HUES48 (cell line): ENCODE results near the gene FOXP3.

Experiments used
- H3K27ac ChIP-seq: one replicate; pipeline ENCODE4 v1.7.0; 2013; ENCODE audit warnings: low read depth, low read length, inconsistent platforms
- H3K27me3 ChIP-seq: 2 replicates; pipeline ENCODE4 v1.6.1; 2013; ENCODE audit warnings: mild to moderate bottlenecking, low read length; ENCODE audit not compliant: control insufficient read depth, insufficient read depth
- H3K36me3 ChIP-seq: 2 replicates; pipeline ENCODE4 v1.6.1; 2013; ENCODE audit warnings: low read length; ENCODE audit not compliant: control insufficient read depth, insufficient read depth
- H3K4me1 ChIP-seq: 2 replicates; pipeline ENCODE4 v1.6.1; 2013; ENCODE audit warnings: mild to moderate bottlenecking, low read length; ENCODE audit not compliant: control insufficient read depth, insufficient read depth
- H3K4me3 ChIP-seq: 2 replicates; pipeline ENCODE4 v1.5.1; 2013; ENCODE audit warnings: mild to moderate bottlenecking, low read depth, low read length
- H3K9ac ChIP-seq: 2 replicates; pipeline ENCODE4 v1.6.1; 2013; ENCODE audit warnings: mild to moderate bottlenecking, low read depth, low read length, moderate library complexity
- H3K9me3 ChIP-seq: 2 replicates; pipeline ENCODE4 v1.6.1; 2013; ENCODE audit warnings: low read length; ENCODE audit not compliant: control insufficient read depth, insufficient read depth

The FOXP3 gene

DNA sequence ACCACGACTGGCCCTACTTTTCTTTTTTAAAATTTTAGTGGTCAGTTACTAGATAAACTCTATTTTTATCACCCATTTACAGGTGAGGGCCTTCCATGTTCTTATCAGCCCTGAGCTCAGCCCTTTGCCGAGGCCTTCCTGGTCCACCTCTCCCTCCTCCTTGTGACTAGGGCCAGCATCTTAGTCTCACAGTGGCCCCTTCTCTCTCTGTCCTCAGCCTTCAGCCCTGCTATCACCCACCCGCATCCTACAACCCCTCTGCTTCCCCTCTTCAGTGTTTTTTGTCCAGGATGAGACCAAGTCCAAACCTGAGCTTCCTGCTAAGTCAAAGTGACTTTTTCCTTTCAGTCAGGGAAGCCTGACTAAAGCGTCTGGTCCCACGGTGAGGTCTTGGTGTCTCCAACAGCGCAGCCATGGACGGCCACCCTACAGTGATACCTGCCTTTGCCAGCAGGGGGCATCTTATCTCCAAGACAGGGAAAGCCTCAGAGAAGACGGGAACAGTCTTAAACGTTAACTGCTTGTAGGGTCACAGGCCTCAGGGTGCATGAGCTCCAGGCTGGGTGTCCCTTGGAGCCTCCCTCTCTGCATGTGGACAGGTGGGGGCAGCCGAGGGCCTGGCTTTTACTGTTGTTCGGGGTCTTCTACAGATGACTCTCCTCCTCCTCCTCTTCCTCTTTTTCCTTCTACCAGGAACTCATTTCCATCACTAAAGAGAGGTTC lies 27.3 kb upstream of the FOXP3 start:
- Histone ChIP-seq H3K9me3 (peaks cover 33% of the 10 kb centered on the region), H3K27ac (no peak overlapping the region), H3K27me3 (no peaks in the 10 kb centered on the region), H3K4me3 (no peak overlapping the region), H3K9ac (no peak overlapping the region), H3K36me3 (no peaks in the 10 kb centered on the region), H3K4me1 (no peaks in the 10 kb centered on the region)

DNA sequence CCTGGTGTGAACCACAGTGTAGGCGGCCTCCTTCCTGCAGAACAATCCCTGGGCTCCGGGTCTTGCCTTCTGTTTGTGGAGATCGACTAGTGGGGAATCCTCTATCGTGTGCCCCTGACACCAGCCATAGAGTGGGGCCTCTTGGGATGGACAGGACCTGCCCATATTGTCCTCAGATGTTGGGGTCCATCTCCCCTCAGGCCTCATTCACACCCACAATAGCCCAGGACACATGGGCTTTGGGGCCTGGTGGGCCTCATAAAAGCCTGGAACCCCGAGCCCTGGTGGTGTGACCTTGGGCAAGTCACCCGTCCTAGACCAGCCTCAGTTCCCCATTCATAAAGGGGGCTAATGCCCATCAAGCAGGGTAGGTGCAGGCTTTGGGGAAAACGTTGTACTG lies 25.7 kb upstream of the FOXP3 start:
- Histone ChIP-seq H3K9me3 (peaks cover 44% of the 10 kb centered on the region), H3K27ac (no peak overlapping the region), H3K27me3 (no peaks in the 10 kb centered on the region), H3K9ac (no peak overlapping the region), H3K4me3 (no peak overlapping the region), H3K4me1 (no peaks in the 10 kb centered on the region), H3K36me3 (0 out of 2 replicates have a peak, but pooled peaks cover 3% of the 10 kb centered on the region)

DNA sequence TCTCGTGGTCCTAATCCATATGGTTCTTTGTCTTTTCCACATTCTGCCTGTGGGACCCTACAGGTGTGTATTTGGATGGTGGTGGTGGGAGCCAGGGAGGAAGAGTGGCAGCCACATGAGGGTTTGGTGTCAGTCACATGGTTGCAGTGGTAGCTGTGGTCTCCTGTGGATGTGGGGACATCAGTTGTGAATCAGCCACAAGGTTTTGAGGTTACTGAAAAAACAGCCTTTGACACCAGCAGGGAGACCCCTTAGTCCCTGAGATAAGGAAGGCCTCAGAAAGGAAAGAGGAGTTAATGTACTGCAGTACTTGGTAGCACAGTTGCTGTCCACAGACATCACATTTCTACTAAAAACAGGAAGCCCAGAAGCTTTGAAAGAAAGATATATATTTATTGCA lies 23.2 kb upstream of the FOXP3 start:
- Histone ChIP-seq H3K4me3 (no peak overlapping the region), H3K27me3 (no peaks in the 10 kb centered on the region), H3K4me1 (no peaks in the 10 kb centered on the region), H3K9me3 (peaks cover 38% of the 10 kb centered on the region), H3K9ac (no peak overlapping the region), H3K36me3 (0 out of 2 replicates have a peak, but pooled peaks cover 3% of the 10 kb centered on the region), H3K27ac (no peak overlapping the region)

DNA sequence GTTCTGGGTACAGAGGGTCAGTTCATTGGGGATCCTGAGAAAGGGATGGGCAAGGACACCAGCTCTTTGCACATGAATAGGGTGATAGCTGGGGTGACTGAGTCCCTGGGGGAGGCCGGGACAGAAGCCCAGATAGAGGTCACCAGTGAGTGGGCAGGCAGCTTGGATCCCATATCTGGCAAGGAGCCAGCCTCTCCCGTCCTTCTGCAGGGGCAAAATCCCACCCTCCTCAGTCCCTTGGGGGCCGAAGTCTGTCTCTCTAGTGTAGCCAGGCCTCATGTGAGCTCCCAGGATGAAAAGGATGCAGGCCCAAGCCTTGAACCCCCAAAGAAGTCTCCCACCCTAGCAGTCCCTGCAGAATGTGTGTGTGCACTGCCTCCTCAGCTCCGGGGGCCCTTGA lies 22.1 kb upstream of the FOXP3 start:
- H3K9ac ChIP-seq, result no peak overlapping the region
- no peaks in the 10 kb centered on the region for H3K27me3 ChIP-seq
- no peak overlapping the region for H3K27ac ChIP-seq
- H3K9me3 ChIP-seq, result peaks cover 39% of the 10 kb centered on the region
- 0 out of 2 replicates have a peak, but pooled peaks cover 3% of the 10 kb centered on the region for H3K36me3 ChIP-seq
- H3K4me1 ChIP-seq, result no peaks in the 10 kb centered on the region
- no peak overlapping the region for H3K4me3 ChIP-seq

DNA sequence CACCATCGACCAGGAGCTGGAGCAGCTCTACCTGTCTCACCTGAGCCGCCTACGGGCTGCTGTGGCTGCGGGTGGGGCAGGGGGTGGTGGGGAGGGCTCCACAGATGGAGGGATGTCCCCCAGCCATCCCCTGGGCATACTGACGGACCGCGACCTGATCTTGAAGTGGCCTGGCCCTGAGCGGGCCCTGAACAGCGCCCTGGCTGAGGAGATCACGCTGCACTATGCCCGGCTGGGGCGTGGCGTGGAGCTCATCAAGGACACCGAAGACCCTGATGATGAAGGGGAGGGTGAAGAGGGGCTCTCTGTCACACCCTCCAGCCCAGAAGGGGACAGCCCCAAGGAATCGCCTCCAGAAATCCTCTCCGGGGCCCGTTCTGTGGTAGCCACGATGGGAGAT lies 21.6 kb upstream of the FOXP3 start:
- Histone ChIP-seq H3K27ac (no peak overlapping the region), H3K36me3 (0 out of 2 replicates have a peak, but pooled peaks cover 3% of the 10 kb centered on the region), H3K9ac (no peak overlapping the region), H3K27me3 (no peaks in the 10 kb centered on the region), H3K4me3 (no peak overlapping the region), H3K9me3 (peaks cover 41% of the 10 kb centered on the region), H3K4me1 (no peaks in the 10 kb centered on the region)

DNA sequence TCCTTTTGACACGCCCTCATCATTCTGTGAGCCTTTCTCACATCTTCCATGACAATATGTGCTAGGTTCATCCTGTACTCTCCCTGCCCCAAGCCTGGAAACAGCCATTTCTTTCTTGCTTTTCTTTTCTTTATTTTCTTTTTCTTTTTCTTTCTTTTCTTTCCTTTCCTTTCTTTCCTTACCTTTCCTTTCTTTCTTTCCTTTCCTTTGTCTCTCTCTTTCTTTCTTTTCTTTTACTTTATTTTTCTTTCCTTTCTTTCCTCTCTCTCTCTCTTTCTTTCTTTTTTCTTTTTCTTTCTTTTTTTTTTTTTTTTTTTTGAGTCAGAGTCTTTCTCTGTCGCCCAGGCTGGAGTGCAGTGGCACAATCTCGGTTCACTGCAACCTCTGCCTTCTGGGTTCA lies 19.7 kb upstream of the FOXP3 start:
- Histone ChIP-seq H3K27me3 (no peaks in the 10 kb centered on the region), H3K27ac (no peak overlapping the region), H3K4me3 (no peak overlapping the region), H3K4me1 (no peaks in the 10 kb centered on the region), H3K9me3 (peaks cover 41% of the 10 kb centered on the region), H3K36me3 (0 out of 2 replicates have a peak, but pooled peaks cover 3% of the 10 kb centered on the region), H3K9ac (no peak overlapping the region)

DNA sequence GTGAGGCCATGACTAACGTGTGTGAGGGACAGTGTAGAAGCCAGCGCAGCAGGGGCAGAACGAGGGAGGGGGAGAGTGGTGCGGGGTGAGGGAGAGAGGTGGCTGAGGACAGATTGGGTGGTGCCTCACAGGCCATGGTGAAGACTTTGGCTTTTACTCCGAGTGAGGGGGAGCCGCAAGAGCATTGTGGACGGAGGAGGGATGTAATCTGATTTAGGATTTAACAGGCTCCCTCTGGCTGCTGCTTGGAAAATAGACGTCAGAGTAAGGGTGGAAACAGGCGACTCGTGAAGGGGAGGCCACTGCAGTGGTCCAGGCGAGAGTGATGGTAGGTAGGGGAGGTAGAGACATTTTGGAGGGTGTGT lies 18.1 kb upstream of the FOXP3 start:
- Histone ChIP-seq H3K4me1 (no peaks in the 10 kb centered on the region), H3K27ac (no peak overlapping the region), H3K9ac (no peak overlapping the region), H3K4me3 (no peak overlapping the region), H3K36me3 (0 out of 2 replicates have a peak, but pooled peaks cover 3% of the 10 kb centered on the region), H3K9me3 (peaks cover 40% of the 10 kb centered on the region), H3K27me3 (no peaks in the 10 kb centered on the region)

DNA sequence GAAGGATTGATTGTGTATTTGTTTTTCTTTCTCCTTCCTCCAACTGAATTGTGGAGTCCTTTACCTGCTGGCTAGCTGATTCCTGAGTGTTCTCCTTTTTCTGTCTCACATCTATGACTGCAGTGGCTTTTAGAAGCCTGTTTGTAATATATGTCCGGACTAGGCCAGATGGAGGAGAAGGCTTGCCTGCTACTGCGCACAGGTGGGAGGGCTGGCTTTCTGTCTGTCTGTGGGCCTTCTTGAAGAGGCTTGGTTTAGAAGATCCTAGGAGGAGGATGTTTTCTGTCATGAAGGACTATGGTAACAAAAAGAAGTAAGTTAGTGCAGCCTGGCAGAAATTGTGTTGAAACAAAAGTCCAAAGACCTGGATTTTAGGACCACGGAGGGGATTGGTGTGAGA lies 13.6 kb upstream of the FOXP3 start:
- Histone ChIP-seq H3K9ac (no peak overlapping the region), H3K36me3 (peaks cover 3% of the 10 kb centered on the region; the same call in 1 of the 2 replicates), H3K4me3 (no peak overlapping the region), H3K9me3 (peaks cover 41% of the 10 kb centered on the region), H3K27ac (no peak overlapping the region), H3K27me3 (no peaks in the 10 kb centered on the region), H3K4me1 (no peaks in the 10 kb centered on the region)

DNA sequence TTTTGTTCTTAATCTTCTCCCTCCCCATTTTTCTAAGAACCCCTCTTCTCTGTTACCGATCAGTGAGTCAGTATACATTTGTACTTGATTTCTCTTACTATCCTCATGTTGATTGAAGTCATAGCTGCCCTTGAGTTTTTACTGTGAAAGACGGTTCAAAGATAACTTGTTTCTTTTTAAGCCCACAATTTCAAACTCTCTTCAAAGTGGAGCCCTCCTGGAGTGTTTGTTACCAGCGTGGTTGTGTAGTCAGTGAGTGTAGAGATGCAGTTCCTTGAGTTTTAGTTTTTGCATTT lies 13.0 kb upstream of the FOXP3 start:
- Histone ChIP-seq H3K36me3 (peaks cover 3% of the 10 kb centered on the region; the same call in 1 of the 2 replicates), H3K27ac (no peak overlapping the region), H3K9me3 (peaks cover 41% of the 10 kb centered on the region), H3K4me1 (no peaks in the 10 kb centered on the region), H3K27me3 (no peaks in the 10 kb centered on the region), H3K9ac (no peak overlapping the region), H3K4me3 (no peak overlapping the region)

DNA sequence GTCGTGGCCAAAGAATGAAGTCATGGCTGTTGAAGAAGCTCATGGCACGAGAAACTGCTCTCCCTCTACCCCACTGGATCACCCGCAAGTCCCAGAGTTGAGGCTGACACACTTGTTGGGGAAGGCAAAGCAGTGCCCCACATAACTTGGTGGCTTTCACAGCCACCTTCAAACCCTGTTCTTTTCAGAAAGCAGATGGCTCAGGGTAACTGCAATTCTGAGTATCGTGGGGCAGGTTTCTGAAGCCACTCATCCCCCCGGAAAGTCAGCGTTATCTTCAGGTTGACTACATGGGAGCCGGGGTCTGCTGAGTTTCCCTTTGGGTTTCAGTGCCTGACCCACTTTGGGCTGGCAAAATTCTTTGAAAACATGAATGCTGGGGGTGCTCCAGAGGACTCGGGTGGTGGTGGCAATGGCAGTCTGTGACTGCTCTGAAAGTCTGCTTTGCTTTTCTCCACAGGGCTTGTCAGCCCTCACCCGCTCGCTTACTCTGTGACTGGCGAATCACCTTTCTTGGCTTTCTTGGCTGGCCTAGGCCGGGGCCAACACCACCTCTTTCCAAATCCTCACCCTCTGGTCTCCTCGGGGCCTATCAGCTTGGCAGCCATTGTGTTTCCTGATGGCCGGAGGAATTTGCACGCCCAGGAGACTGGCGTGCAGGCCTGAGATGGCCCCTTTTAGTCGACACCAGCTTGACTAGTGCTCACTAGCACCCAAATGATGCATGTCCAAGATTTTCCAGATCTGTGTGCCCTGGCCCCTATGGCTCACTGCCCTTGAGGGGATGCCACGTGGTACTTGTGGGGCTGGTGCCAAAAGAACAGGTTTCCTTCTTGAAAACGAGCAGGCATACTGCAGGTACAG lies 12.4 kb upstream of the FOXP3 start:
- H3K4me3 ChIP-seq, result no peak overlapping the region
- peaks cover 39% of the 10 kb centered on the region for H3K9me3 ChIP-seq
- H3K36me3 ChIP-seq, result peaks cover 3% of the 10 kb centered on the region; the same call in 1 of the 2 replicates
- no peak overlapping the region for H3K9ac ChIP-seq
- H3K4me1 ChIP-seq, result no peaks in the 10 kb centered on the region
- H3K27ac ChIP-seq, result no peak overlapping the region
- H3K27me3 ChIP-seq, result no peaks in the 10 kb centered on the region

DNA sequence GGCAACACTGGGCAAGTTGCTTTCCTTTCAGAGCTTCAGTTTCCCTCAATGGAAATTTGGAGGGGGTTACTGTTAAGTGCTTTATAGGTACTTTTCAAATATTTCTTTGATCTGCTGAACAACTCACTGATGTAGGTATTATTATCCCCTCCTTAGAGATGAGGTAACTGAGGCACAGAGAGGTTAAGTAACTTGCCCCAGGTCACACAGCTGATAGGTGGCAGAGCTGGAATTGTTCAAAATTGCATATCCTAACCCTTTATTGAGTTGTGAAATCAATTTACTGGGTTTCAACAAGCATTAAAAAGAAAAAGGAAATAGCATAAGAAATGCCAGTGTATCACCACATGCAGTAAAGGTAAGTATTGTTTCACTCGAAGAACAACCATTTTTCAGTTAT lies 11.7 kb upstream of the FOXP3 start:
- Histone ChIP-seq H3K9me3 (peaks cover 34% of the 10 kb centered on the region), H3K36me3 (peaks cover 3% of the 10 kb centered on the region; the same call in 1 of the 2 replicates), H3K4me1 (no peaks in the 10 kb centered on the region), H3K27ac (no peak overlapping the region), H3K27me3 (no peaks in the 10 kb centered on the region), H3K9ac (no peak overlapping the region), H3K4me3 (no peak overlapping the region)
